Neural cell (in vitro differentiated cells): Measurements from ENCODE around the gene OR13C8. TPM values are rescaled to one million over a fixed set of nuclear protein-coding genes. Genes with fewer than 3 reads are reported as not detected.

Experiments used
- polyA plus RNA-seq: library from polyadenylated mRNA; depleted of rRNA; stranded (reverse); fragments of >200 nt; gene quantifications from 2 replicates; pipeline ENCODE4 v1.2.3, GENCODE V29; 2014

The OR13C8 gene
- polyA plus RNA-seq, 1 donor from 2014 or later: not detected

Other genes starting within 250 kb of the OR13C8 start
- gene OR13F1, start 64.9 kb upstream of the OR13C8 start, polyA plus RNA-seq: not detected in 2 replicates
- gene OR13C4, start 42.0 kb upstream of the OR13C8 start, polyA plus RNA-seq: not detected in 2 replicates
- not detected in 2 replicates for gene OR13C3, start 32.3 kb upstream of the OR13C8 start, polyA plus RNA-seq
- not detected in 2 replicates for gene OR13C5, start 30.2 kb downstream of the OR13C8 start, polyA plus RNA-seq
- not detected in 2 replicates for gene OR13C2, start 36.5 kb downstream of the OR13C8 start, polyA plus RNA-seq
- gene OR13C9, start 49.0 kb downstream of the OR13C8 start, polyA plus RNA-seq: not detected in 2 replicates
- gene OR13D1, start 125.3 kb downstream of the OR13C8 start, polyA plus RNA-seq: not detected in 2 replicates
- gene NIPSNAP3A, start 178.5 kb downstream of the OR13C8 start, polyA plus RNA-seq: 51.9 and 52.3 TPM in 2 replicates
- 0.35 and 2.2 TPM in 2 replicates for gene NIPSNAP3B, start 195.0 kb downstream of the OR13C8 start, polyA plus RNA-seq